K562 (cell line): Measurements from ENCODE around the gene DUSP10. TPM values are rescaled to one million over a fixed set of nuclear protein-coding genes. Genes with fewer than 3 reads are reported as not detected.

Experiments
- ATAC-seq: fragments of 200-7000 bp; cut with Tn5 transposase; 3 replicates; pipeline ENCODE4 v1.9.1; 2020; ENCODE audit warnings: moderate library complexity
- BruUV-seq: library from RNA; stranded (reverse); fragments of 400-500 nt; replicated peaks from 2 replicates; lab custom pipeline; 2021; lab: Mats Ljungman, UMichigan
- CTCF ChIA-PET: fragments of 300-600 bp; formaldehyde crosslinking; extraction: SDS; loops from one replicate; lab custom pipeline; 2021; ENCODE audit warnings: low intra/inter-chr PET ratio; lab: Yijun Ruan, JAX
- POLR2A ChIA-PET: fragments of 300-600, 350-650 bp; sonication (Branson Sonifier 250); formaldehyde crosslinking; extraction: SDS; loops from one replicate; lab custom pipeline; 2021; ENCODE audit warnings: antibody characterized with exemption, inconsistent platforms; lab: Yijun Ruan, JAX
- DNase-seq, 4 experiments: peaks; one replicate each; pipeline versions ENCODE4 v3.0.0 to v3.0.0-alpha.2; 2011 to 2018; ENCODE audit warnings: low spot score in 3 of 4, mixed read lengths in 3 of 4; ENCODE audit errors: extremely low read depth in 1 of 4
- FAIRE-seq: peaks from 2 replicates; lab custom pipeline; 2011; peaks lifted over from hg19 to GRCh38; lab: Jason Lieb, UNC
- H2AFZ ChIP-seq: 2 replicates; pipeline ENCODE4 v1.6.0; 2011; ENCODE audit warnings: low read depth, low read length, control low read depth, inconsistent platforms
- H3K27ac ChIP-seq: fragments of 200-600 bp; 3 replicates; pipeline ENCODE4 v1.8.0; 2011; ENCODE audit warnings: low read depth, mild to moderate bottlenecking, control low read depth, inconsistent platforms, low read length, moderate library complexity, mixed read lengths; ENCODE audit errors: extremely low read depth
- H3K27me3 ChIP-seq, 2 experiments: fragments of 300-600 bp in 1 of 2; 2 replicates in 1 of 2; 3 replicates in 1 of 2; pipeline versions ENCODE4 v1.6.0 to v1.8.0; 2011; ENCODE audit warnings: inconsistent platforms in 2 of 2, low read length in 2 of 2, mild to moderate bottlenecking in 1 of 2, mixed read lengths in 1 of 2, moderate library complexity in 1 of 2; ENCODE audit not compliant: control insufficient read depth in 2 of 2, insufficient read depth in 2 of 2
- H3K36me3 ChIP-seq: fragments of 300-600 bp; 3 replicates; pipeline ENCODE4 v1.8.0; 2011; ENCODE audit warnings: mild to moderate bottlenecking, low read length, inconsistent platforms; ENCODE audit not compliant: control insufficient read depth, insufficient read depth
- H3K4me1 ChIP-seq, 2 experiments: fragments of 200-600 bp in 1 of 2; replicated peaks in 1 of 2; 2 replicates in 1 of 2; 3 replicates in 1 of 2; pipeline versions ENCODE4 v1.5.1 to v1.8.0; 2011; ENCODE audit warnings: inconsistent platforms in 2 of 2, low read length in 2 of 2, mild to moderate bottlenecking in 1 of 2, mixed read lengths in 1 of 2, moderate library complexity in 1 of 2; ENCODE audit not compliant: control insufficient read depth in 2 of 2, insufficient read depth in 2 of 2
- H3K4me2 ChIP-seq: 2 replicates; pipeline ENCODE4 v1.6.1; 2011; ENCODE audit warnings: low read length, control low read depth, inconsistent platforms, mixed read lengths; ENCODE audit not compliant: insufficient read depth
- H3K4me3 ChIP-seq: fragments of 200-600 bp; sonication (generic), shearing (Covaris generic); 2 replicates; pipeline ENCODE4 v1.5.1; 2016; ENCODE audit warnings: control low read depth, inconsistent platforms
- H3K79me2 ChIP-seq: fragments of 200-600 bp; 3 replicates; pipeline ENCODE4 v1.8.0; 2011; ENCODE audit warnings: low read length, inconsistent platforms; ENCODE audit not compliant: control insufficient read depth, insufficient read depth
- H3K9ac ChIP-seq, 2 experiments: 2 replicates each; pipeline versions ENCODE4 v1.6.0 to v1.6.1; 2011; ENCODE audit warnings: low read depth in 2 of 2, low read length in 2 of 2, control low read depth in 1 of 2, inconsistent platforms in 1 of 2, mild to moderate bottlenecking in 1 of 2, mixed read lengths in 1 of 2; ENCODE audit not compliant: insufficient read depth in 1 of 2
- H3K9me1 ChIP-seq: one replicate; pipeline ENCODE4 v1.6.0; 2011; ENCODE audit warnings: inconsistent platforms, mild to moderate bottlenecking, low read length, moderate library complexity; ENCODE audit not compliant: control insufficient read depth, insufficient read depth
- H3K9me3 ChIP-seq: replicated peaks from 2 replicates; pipeline ENCODE4 v1.5.1; 2011; ENCODE audit warnings: low read depth, low read length, inconsistent platforms; ENCODE audit not compliant: control insufficient read depth, insufficient read depth
- H4K20me1 ChIP-seq: replicated peaks from 2 replicates; pipeline ENCODE4 v1.6.1; 2011; ENCODE audit warnings: low read length, inconsistent platforms, mixed read lengths; ENCODE audit not compliant: control insufficient read depth, insufficient read depth
- ATF6 ChIP-seq: sonication (generic); formaldehyde crosslinking; IDR thresholded peaks from 2 replicates; pipeline ENCODE4 v1.4.0; 2020; ENCODE audit warnings: mild to moderate bottlenecking, missing genetic modification reagents
- HBP1 ChIP-seq: fragments of 450-650 bp; formaldehyde crosslinking; IDR thresholded peaks from 2 replicates; pipeline ENCODE4 v1.4.0; 2022; ENCODE audit warnings: missing genetic modification characterization
- MYC ChIP-seq, 2 experiments: fragments of 250-450 bp in 1 of 2; sonication (Bioruptor Pico) in 1 of 2; IDR thresholded peaks; 2 replicates each; pipeline versions ENCODE4 v1.5.1 to v1.6.1; 2012 to 2021; ENCODE audit warnings: low read depth in 2 of 2, borderline replicate concordance in 1 of 2, improper control_type of control experiment in 1 of 2, low read length in 1 of 2, mild to moderate bottlenecking in 1 of 2, moderate library complexity in 1 of 2
- PCBP1 ChIP-seq: fragments of 200-400 bp; formaldehyde crosslinking; IDR thresholded peaks from 2 replicates; pipeline ENCODE4 v1.6.1; 2018; ENCODE audit warnings: mild to moderate bottlenecking, low read depth, low read length; ENCODE audit not compliant: poor library complexity, severe bottlenecking
- PKNOX1 ChIP-seq: fragments of 450-650 bp; IDR thresholded peaks from 2 replicates; pipeline ENCODE4 v1.6.1; 2016
- PML ChIP-seq: IDR thresholded peaks from 2 replicates; pipeline ENCODE4 v1.6.1; 2012; ENCODE audit warnings: low read length, inconsistent platforms
- TAL1 ChIP-seq: fragments of 450-650 bp; IDR thresholded peaks from 2 replicates; pipeline ENCODE4 v1.6.1; 2016; ENCODE audit warnings: mild to moderate bottlenecking
- YY1 ChIP-seq, 3 experiments: IDR thresholded peaks; 2 replicates each; pipeline ENCODE4 v1.6.1; 2011; ENCODE audit warnings: low read length in 2 of 3, mild to moderate bottlenecking in 2 of 3, moderate library complexity in 2 of 3, borderline replicate concordance in 1 of 3, control low read depth in 1 of 3, low read depth in 1 of 3; ENCODE audit not compliant: insufficient read depth in 3 of 3, insufficient replicate concordance in 2 of 3, control insufficient read depth in 1 of 3, insufficient read length in 1 of 3; ENCODE audit errors: extremely low read depth in 1 of 3
- ZNF121 ChIP-seq: sonication (generic); formaldehyde crosslinking; conservative IDR thresholded peaks from 2 replicates; pipeline ENCODE4 v1.8.0; 2022; ENCODE audit warnings: missing genetic modification reagents
- ZNF41 ChIP-seq: fragments of 250-450 bp; sonication (Bioruptor Pico); conservative IDR thresholded peaks from 2 replicates; pipeline ENCODE4 v1.4.0; 2020; ENCODE audit warnings: mild to moderate bottlenecking
- ZNF431 ChIP-seq: sonication (generic); formaldehyde crosslinking; IDR thresholded peaks from 2 replicates; pipeline ENCODE4 v1.8.0; 2022; ENCODE audit warnings: mild to moderate bottlenecking, missing genetic modification reagents
- WGBS: fragments of 100-300 bp; shearing (Covaris generic); methylation state at CpG from one replicate; pipeline ENCODE4 v1.1.6; 2016; ENCODE audit warnings: low coverage, mixed read lengths; ENCODE audit not compliant: insufficient coverage; ENCODE audit errors: missing lambda C conversion rate; 5-methylcytosine and 5-hydroxymethylcytosine counted together
- in situ Hi-C: fragments of 300-500 bp; cut with MboI; formaldehyde crosslinking; loops from 4 replicates; pipeline ENCODE4 v1.15.0; 2018; ENCODE audit warnings: inconsistent platforms, mixed read lengths
- intact Hi-C: fragments of 100-400 bp; cut with micrococcal nuclease; formaldehyde crosslinking; loops from 2 replicates; pipeline ENCODE4 v1.14.2; 2022
- polyA plus RNA-seq, 8 experiments: library from polyadenylated mRNA; depleted of rRNA in 4 of 8; stranded (reverse) in 5 of 8; unstranded in 3 of 8; fragments of >200 nt; fragmentation: Nextera tagmentation in 2 of 8; fragmentation: Illumina TruSeq in 1 of 8; extraction: Ambion mirVana in 2 of 8; extraction: Trizol in 1 of 8; gene quantifications; 2 replicates each; pipeline versions ENCODE4 v1.2.1 to v1.2.3, GENCODE V29; 2011 to 2014; ENCODE audit warnings: inconsistent platforms in 1 of 8, missing spikeins in 1 of 8
- total RNA-seq, 7 experiments: library from RNA; depleted of rRNA in 6 of 7; stranded (reverse); fragments of >200 nt in 6 of 7; fragmentation: Illumina TruSeq in 2 of 7; extraction: Trizol in 2 of 7; gene quantifications; 2 replicates each; pipeline versions ENCODE4 v1.2.1 to v1.2.3, GENCODE V29; 2011 to 2021; ENCODE audit warnings: low replicate concordance in 1 of 7

Gene DUSP10
- total and polyA plus RNA-seq, 9 of the 15 experiments (the other 6 are each of a cell fraction or from before 2014, with no cell fraction given): 1.7 to 8.3 (median 6.1) TPM

GRCh38 chr1:221723018-221723847 is 18.7 kb downstream of the DUSP10 start (continued):
- TF ChIP-seq ATF6 (CRISPR knock-in tag): peak; percentile 59; the same call in 1 of the 2 replicates
- TF ChIP-seq, all 486 proteins: peak for 111

- no peaks in the 10 kb centered on the region for H4K20me1 ChIP-seq
- CTCF ChIA-PET: no interaction called here
- H3K4me2 ChIP-seq: peak overlapping the region; percentile 34
- H3K27ac ChIP-seq: peak overlapping the region; percentile 76
- no peaks in the 10 kb centered on the region for H3K27me3 ChIP-seq
- peaks cover 5% of the 10 kb centered on the region; the same call in 2 of the 3 replicates for H3K36me3 ChIP-seq
- in situ Hi-C loops: no loop called here
- intact Hi-C loops: loop anchor here (1.0 to 2.0 kb wide), 2 partner anchors 14 to 20 kb away; partner anchors contain the start of gene DUSP10
- TSS peak; percentile 38 for BruUV-seq
- no peak for DNase-seq
- no peaks in the 10 kb centered on the region for H3K9me1 ChIP-seq
- no peak for FAIRE-seq
- H3K4me3 ChIP-seq: no peak overlapping the region
- 54% methylated on average over 3 of the region's 3 CpGs for WGBS
- POLR2A ChIA-PET: interaction anchor here (1.1 to 1.5 kb wide), 3 partner anchors 8 to 20 kb away, joined by 5 to 6 read pairs (median 6); partner anchors contain the start of gene DUSP10
- no peak overlapping the region for H2AFZ ChIP-seq
- H3K9me3 ChIP-seq: peaks cover 4% of the 10 kb centered on the region; the same call in 1 of the 2 replicates
- peaks cover 30% of the 10 kb centered on the region for H3K79me2 ChIP-seq
- peak; percentile 4; the same call in 1 of the 3 replicates for ATAC-seq
- peak overlapping the region in 1 of 2 experiments; percentile 21; a peak in 1 of 4 replicates for H3K9ac ChIP-seq
- peaks cover 0 to 74% of the 10 kb centered on the region in 2 experiments; a peak in 4 of 5 replicates for H3K4me1 ChIP-seq
- TF ChIP-seq ZNF41 (CRISPR knock-in tag) (no peak), ZNF431 (no peak), YY1 (IDR thresholded peaks at IDR 0.05; ENCODE audit: borderline replicate concordance in 1 of 3, control insufficient read depth in 1 of 3, extremely low read depth in 1 of 3, insufficient read depth in 3 of 3, insufficient read length in 1 of 3, insufficient replicate concordance in 2 of 3, low read depth in 1 of 3, low read length in 2 of 3) (no peak), PML (no peak), TAL1 (no peak), MYC (IDR thresholded peaks at IDR 0.05; ENCODE audit: low read depth, low read length) (no peak), MYC (CRISPR knock-in tag; IDR thresholded peaks at IDR 0.05; ENCODE audit: borderline replicate concordance, low read depth) (no peak), HBP1 (CRISPR knock-in tag) (0 out of 2 replicates have a peak, but pooled peaks have one; percentile 45), PKNOX1 (no peak), PCBP1 (no peak), ZNF121 (no peak)
Observed at GRCh38 chr1:221722254-221723017, 19.5 kb downstream of the DUSP10 start.
